GM21360 (cell line): ENCODE results near the gene PIP5KL1.

ENCODE experiments used
- ATAC-seq: cut with Tn5 transposase; IDR thresholded peaks from one replicate; pipeline ENCODE4 v1.9.1; 2021; ENCODE audit warnings: mild to moderate bottlenecking, moderate library complexity; ENCODE audit not compliant: unreplicated experiment

PIP5KL1 gene

DNA sequence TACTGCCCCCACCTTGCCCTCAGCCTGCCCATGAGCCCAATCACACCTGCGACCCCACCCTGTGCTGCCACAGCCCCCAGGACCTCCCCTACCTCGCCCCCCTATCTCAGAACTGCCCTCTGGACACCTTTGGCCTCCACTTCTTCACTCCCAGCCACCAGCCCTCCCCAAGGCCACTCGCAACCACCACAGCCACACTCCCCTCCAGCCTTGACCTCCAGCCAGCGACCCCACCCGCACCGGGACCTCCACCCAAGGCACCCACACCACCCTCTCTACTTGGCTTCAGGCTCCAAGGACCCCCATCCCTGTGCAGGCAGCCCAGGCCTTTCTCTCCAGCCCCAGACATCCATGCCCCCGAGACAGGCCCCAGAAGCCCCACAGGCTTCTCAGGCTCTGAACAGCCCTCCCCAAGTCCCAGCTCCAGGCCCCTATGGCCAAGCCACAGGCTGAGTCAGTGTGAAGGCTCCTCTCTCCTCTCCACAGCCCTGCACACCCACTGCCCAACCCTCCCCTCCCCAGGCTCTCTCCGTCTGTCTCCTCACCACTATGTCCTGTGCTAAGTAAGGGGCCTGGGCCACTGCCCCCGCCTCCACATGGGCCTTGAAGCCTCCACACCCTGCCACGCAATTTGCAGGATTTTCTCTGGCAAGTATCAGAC is 55.1 kb downstream of the PIP5KL1 start:
- no peak for ATAC-seq

GRCh38 chr9:127874301-127875221 is 56.0 kb downstream of the PIP5KL1 start:
- no peak for ATAC-seq

GRCh38 chr9:127873886-127874285 is 56.7 kb downstream of the PIP5KL1 start:
- no peak for ATAC-seq

DNA sequence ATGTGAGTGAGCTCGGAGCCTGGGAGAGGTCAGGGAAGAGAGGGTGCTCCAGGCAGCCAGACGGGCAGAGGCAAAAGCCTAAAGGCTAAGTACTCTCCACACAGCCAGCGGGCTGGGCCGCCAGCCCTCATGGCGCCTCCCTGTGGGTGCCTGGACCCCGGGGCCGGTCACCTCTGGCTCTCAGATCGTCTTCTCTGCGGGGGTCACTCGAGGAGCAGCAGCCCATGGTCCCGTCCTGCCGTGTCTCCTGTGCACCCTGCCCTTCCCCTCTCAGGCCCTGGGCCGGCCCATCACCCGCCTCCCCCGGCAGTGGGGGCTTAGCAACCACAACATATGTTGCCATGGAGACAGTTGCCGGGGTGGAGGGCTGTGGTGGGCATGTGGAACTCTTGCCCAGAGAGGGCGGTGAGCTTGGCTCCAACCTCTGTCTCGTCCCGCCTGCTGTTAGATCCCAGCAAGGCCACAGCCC is 57.3 kb downstream of the PIP5KL1 start:
- ATAC-seq = no peak

DNA sequence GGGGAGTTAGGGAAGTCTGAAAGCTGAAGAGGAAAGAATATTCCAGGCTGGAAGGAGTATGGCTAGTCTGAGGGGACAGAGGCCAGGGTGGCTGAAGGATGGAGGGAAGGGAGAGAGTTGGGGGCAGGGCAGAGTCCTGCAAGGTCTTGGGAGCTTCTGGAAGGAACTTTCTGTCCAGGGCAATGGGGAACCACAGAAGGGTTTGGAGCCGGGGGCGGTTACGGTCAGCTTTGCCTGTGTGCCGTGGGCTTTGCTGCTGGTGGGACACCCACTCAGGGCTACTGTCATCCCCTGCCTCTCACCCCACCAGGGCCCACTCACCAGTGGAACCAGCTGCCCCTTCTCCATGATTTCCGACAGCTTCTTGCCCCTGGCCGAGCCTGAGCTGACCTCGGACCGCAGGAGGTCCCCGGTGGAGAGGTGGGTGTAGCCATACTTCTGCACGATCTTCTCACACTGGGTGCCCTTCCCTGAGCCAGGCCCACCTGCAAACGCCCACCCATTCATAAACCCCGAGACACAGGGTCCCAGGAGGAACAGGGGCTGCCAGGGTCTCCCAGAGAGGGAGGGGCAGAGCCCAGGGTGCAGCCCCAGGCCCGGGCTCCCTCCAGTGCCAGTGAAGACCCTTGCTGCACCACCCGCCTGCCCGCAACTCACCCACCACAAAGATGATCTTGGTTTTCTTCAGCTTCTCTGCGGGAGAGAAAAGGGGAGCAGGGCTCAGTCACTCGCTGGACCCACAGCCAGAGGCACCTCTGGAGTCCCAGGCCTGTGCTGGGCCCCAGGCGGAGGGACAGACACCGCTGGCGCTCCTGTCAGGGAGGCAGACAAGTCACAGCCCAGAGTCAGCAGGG is 58.0 kb downstream of the PIP5KL1 start:
- no peak for ATAC-seq

- no peak for ATAC-seq
These were observed 59.0 kb downstream of the PIP5KL1 start for GRCh38 chr9:127871531-127871930.

GRCh38 chr9:127870887-127871286 is 59.7 kb downstream of the PIP5KL1 start:
- ATAC-seq = no peak
